SK-N-SH treated with all-trans-retinoic acid at 6 μM for 48 hours (cell line): ENCODE results near the gene TRIM17.

Source experiments
- ARNTL ChIP-seq: fragments of 450-650 bp; formaldehyde crosslinking; IDR thresholded peaks from 2 replicates; pipeline ENCODE4 v1.5.0; 2020; ENCODE audit warnings: low read depth, mild to moderate bottlenecking, moderate library complexity, borderline replicate concordance
- CREB5 ChIP-seq: fragments of 250-450 bp; sonication (Bioruptor Pico); IDR thresholded peaks from 2 replicates; pipeline ENCODE4 v1.5.1; 2020; ENCODE audit warnings: low read depth, mild to moderate bottlenecking, moderate library complexity
- CSRNP3 ChIP-seq: fragments of 250-450 bp; sonication (Bioruptor Pico); IDR thresholded peaks from 2 replicates; pipeline ENCODE4 v1.5.1; 2021; ENCODE audit warnings: mild to moderate bottlenecking, moderate library complexity
- GLIS3 ChIP-seq: fragments of 250-450 bp; sonication (Bioruptor Pico); IDR thresholded peaks from 2 replicates; pipeline ENCODE4 v1.5.0; 2020; ENCODE audit warnings: mild to moderate bottlenecking, moderate library complexity
- PATZ1 ChIP-seq: fragments of 250-450 bp; sonication (Bioruptor Pico); IDR thresholded peaks from 2 replicates; pipeline ENCODE4 v1.8.0; 2020; ENCODE audit warnings: mild to moderate bottlenecking, moderate library complexity, borderline replicate concordance
- PPARA ChIP-seq: fragments of 250-450 bp; sonication (Bioruptor Pico); IDR thresholded peaks from 2 replicates; pipeline ENCODE4 v1.5.0; 2020; ENCODE audit warnings: mild to moderate bottlenecking, borderline replicate concordance
- RARB ChIP-seq: fragments of 250-450 bp; sonication (Bioruptor Pico); IDR thresholded peaks from 2 replicates; pipeline ENCODE4 v1.8.0; 2021; ENCODE audit warnings: mild to moderate bottlenecking, moderate library complexity
- SNAI2 ChIP-seq: fragments of 250-450 bp; sonication (Bioruptor Pico); IDR thresholded peaks from 2 replicates; pipeline ENCODE4 v1.5.0; 2020; ENCODE audit warnings: mild to moderate bottlenecking, moderate library complexity
- TSHZ2 ChIP-seq: fragments of 250-450 bp; sonication (Bioruptor Pico); IDR thresholded peaks from 2 replicates; pipeline ENCODE4 v1.5.0; 2020; ENCODE audit warnings: mild to moderate bottlenecking, moderate library complexity
- ZC3H10 ChIP-seq: fragments of 250-450 bp; sonication (Bioruptor Pico); IDR thresholded peaks from 2 replicates; pipeline ENCODE4 v1.5.1; 2021; ENCODE audit warnings: mild to moderate bottlenecking, moderate library complexity
- ZFP3 ChIP-seq: fragments of 250-450 bp; sonication (Bioruptor Pico); IDR thresholded peaks from 2 replicates; pipeline ENCODE4 v1.5.0; 2020; ENCODE audit warnings: mild to moderate bottlenecking, moderate library complexity
- ZFP30 ChIP-seq: fragments of 450-650 bp; formaldehyde crosslinking; IDR thresholded peaks from 2 replicates; pipeline ENCODE4 v1.5.0; 2022; ENCODE audit warnings: mild to moderate bottlenecking, moderate library complexity
- ZNF8 ChIP-seq: fragments of 450-650 bp; formaldehyde crosslinking; IDR thresholded peaks from 2 replicates; pipeline ENCODE4 v1.5.0; 2020; ENCODE audit warnings: mild to moderate bottlenecking, moderate library complexity

GRCh38 chr1:228429007-228429406 lies 12.3 kb upstream of the TRIM17 start:
- TF ChIP-seq CREB5 (CRISPR knock-in tag) (no peak), SNAI2 (CRISPR knock-in tag) (no peak), CSRNP3 (CRISPR knock-in tag) (no peak), ZFP30 (no peak), PPARA (CRISPR knock-in tag) (no peak), TSHZ2 (CRISPR knock-in tag) (no peak), RARB (CRISPR knock-in tag) (no peak), ARNTL (CRISPR knock-in tag) (no peak), ZFP3 (CRISPR knock-in tag) (no peak), GLIS3 (no peak), ZNF8 (CRISPR knock-in tag) (no peak), ZC3H10 (CRISPR knock-in tag) (no peak), PATZ1 (CRISPR knock-in tag) (no peak)
